ENCODE data around the gene CCDC63.
"Not testable (repeated sequence)": the region's sequence is repeated elsewhere in the genome, so short reads cannot be mapped to it uniquely, and the experiment has no call there.

Gene CCDC63

DNA sequence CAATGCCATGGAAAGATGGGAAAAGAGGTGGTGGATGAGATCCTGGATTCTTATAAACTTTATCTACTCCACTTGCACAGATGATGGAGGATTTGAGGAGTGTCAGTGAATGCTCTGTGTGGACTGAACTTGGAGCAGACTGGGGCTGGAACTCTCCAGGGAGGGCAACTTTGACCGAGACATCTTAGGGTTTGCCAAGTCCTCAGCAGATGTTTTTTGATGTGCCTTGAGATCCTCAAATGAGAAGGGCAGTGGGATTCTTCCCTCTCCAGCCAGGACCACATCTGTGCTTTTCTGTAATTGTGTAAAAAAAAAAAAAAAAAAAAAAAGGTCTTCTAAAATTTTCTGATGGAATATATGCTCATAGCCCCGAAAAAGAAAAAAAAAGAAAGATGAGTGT, 96.6 kb downstream of the CCDC63 start:
- TF ChIP-seq, protein P1, sequence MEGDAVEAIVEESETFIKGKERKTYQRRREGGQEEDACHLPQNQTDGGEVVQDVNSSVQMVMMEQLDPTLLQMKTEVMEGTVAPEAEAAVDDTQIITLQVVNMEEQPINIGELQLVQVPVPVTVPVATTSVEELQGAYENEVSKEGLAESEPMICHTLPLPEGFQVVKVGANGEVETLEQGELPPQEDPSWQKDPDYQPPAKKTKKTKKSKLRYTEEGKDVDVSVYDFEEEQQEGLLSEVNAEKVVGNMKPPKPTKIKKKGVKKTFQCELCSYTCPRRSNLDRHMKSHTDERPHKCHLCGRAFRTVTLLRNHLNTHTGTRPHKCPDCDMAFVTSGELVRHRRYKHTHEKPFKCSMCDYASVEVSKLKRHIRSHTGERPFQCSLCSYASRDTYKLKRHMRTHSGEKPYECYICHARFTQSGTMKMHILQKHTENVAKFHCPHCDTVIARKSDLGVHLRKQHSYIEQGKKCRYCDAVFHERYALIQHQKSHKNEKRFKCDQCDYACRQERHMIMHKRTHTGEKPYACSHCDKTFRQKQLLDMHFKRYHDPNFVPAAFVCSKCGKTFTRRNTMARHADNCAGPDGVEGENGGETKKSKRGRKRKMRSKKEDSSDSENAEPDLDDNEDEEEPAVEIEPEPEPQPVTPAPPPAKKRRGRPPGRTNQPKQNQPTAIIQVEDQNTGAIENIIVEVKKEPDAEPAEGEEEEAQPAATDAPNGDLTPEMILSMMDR (IDR thresholded peaks at IDR 0.05; ENCODE audit: low read depth, low read length), result no peak
- DNase-seq (ENCODE audit: extremely low read depth, low read depth), result no peak

DNA sequence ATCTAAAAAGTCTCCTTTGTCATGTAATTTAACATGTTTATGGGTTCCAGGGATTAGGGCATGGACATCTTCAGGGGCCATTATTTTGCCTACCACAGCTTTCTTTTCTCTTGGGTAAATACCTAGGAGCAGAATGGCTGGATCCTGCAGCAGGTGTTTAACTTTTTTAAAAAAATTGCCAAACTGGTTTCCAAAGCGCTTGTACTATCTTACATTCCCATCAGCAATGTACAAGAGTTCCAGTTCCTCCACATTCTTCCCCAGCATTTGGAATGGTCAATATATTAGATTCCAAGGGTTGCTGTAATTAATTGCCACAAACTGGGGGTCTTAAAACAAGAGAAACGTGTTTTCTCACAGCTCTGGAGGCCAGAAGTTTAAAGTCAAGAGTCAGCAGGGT, 101.3 kb downstream of the CCDC63 start:
- TF ChIP-seq, protein P1 (IDR thresholded peaks at IDR 0.05; ENCODE audit: low read depth, low read length), result no peak

DNA sequence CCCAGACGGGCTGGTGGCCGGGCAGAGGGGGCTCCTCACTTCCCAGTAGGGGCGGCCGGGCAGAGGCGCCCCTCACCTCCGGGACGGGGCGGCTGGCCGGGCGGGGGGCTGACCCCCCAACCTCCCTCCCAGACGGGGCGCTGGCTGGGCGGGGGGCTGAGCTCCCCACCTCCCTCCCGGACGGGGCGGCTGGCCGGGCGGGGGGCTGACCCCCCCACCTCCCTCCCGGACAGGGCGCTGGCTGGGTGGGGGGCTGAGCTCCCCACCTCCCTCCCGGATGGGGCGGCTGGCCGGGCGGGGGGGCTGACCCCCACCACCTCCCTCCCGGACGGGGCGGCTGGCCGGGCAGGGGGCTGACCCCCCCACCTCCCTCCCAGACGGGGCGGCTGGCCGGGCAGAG, 103.7 kb downstream of the CCDC63 start:
- DNase-seq (ENCODE audit: extremely low read depth, low read depth), result not testable (repeated sequence)

More for the DNA sequence above, 101.3 kb downstream of the CCDC63 start:
- no peak for DNase-seq (ENCODE audit: extremely low read depth, low read depth)

DNA sequence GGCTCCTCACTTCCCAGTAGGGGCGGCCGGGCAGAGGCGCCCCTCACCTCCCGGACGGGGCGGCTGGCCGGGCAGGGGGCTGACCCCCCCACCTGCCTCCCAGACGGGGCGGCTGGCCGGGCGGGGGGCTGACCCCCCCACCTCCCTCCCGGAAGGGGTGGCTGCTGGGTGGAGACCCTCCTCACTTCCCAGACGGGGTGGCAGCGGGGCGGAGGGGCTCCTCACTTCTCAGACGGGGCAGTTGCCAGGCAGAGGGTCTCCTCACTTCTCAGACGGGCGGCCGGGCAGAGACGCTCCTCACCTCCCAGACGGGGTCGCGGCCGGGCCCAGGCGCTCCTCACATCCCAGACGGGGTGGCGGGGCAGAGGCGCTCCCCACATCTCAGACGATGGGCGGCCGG, 104.1 kb downstream of the CCDC63 start:
- DNase-seq (ENCODE audit: extremely low read depth, low read depth), result not testable (repeated sequence)

Data from AG09319 (cell line).